ENCODE data around the gene PIM1.

DNA sequence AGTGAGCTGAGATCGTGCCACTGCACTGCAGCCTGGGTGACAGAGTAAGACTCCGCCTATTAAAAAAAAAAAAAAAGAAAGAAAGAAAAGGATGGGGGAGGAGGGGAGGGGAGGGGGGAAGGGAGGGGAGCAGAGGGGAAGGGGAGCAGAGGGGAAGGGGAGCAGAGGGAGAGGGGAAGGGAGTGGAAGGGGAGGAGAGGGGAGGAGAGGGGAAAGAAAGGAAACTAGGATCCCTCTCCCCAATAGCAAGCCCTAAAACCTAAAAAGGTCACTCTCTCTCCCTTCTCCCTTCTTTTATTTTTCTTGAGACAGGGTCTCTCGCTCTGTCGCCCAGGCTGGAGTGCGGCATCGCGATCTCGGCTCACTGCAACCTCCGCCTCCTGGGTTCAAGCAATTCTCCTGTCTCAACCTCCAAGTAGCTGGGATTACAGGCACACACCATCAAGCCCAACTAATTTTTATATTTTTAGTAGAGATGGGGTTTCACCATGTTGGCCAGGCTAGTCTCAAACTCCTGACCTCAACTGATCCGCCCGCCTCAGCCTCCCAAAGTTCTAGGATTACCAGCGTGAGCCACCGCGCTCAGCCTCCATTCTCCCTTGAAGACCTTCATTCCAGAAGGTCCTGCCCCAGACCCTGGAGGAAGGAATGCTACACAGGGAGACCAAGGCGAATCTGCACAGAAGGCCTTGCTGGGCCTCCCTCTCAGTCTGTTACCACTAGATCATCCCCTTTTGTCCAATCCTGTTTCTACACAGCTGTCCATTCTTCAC lies 45.8 kb upstream of the PIM1 start:
- TF ChIP-seq CTCF (IDR thresholded peaks at IDR 0.05) (no peak), POLR2A (IDR thresholded peaks at IDR 0.05) (no peak)
